Hair follicular keratinocyte (primary cell): Measurements from ENCODE around the gene GPR82. TPM values are rescaled to one million over a fixed set of nuclear protein-coding genes. Genes with fewer than 3 reads are reported as not detected.

Experiments used
- total RNA-seq: library from RNA; depleted of rRNA; stranded (reverse); fragments of >200 nt; gene quantifications from 2 replicates; pipeline ENCODE4 v1.2.3, GENCODE V29; 2015

The GPR82 gene
- not detected in 2 replicates for total RNA-seq

GRCh38 chrX:41723826-41724225, at the start of gene GPR82:
GPR82 (plus strand) TSS chrX:41724181; CDS start chrX:41727027, 2,846 bp downstream.

GRCh38 chrX:41688835-41689234, 35.1 kb upstream of the GPR82 start, which contains the start of gene GPR34:
GPR34 (plus strand) TSS chrX:41688973; CDS start chrX:41695634, 6,661 bp downstream.

Other genes with a start within 250 kb of the GPR82 start
- not detected in 2 replicates for gene GPR34, start 35.2 kb upstream of the GPR82 start, total RNA-seq
- gene CASK, start 199.4 kb downstream of the GPR82 start, total RNA-seq = 29.6 and 30.5 TPM in 2 replicates